Endothelial cell of umbilical vein (primary cell): Measurements from ENCODE around the gene CCDC54. TPM values are rescaled to one million over a fixed set of nuclear protein-coding genes. Genes with fewer than 3 reads are reported as not detected.

Experiments used
- BruUV-seq: library from RNA; stranded (reverse); fragments of 400-500 nt; replicated peaks from 2 replicates; lab custom pipeline; 2021; lab: Mats Ljungman, UMichigan
- CTCF ChIA-PET: fragments of 300-600, 350-600 bp; sonication (Branson Sonifier 250); formaldehyde crosslinking; loops from one replicate; lab custom pipeline; 2021; ENCODE audit warnings: antibody characterized with exemption, inconsistent platforms; lab: Charles Lee
- POLR2A ChIA-PET: fragments of 300-600, 350-600 bp; sonication (Branson Sonifier 250); formaldehyde crosslinking; loops from one replicate; lab custom pipeline; 2021; ENCODE audit warnings: antibody characterized with exemption, inconsistent platforms; lab: Charles Lee
- DNase-seq: peaks from one replicate; pipeline ENCODE4 v3.0.0-alpha.2; 2011; ENCODE audit warnings: low read depth, low spot score
- FAIRE-seq: peaks from 2 replicates; lab custom pipeline; 2011; peaks lifted over from hg19 to GRCh38; lab: Jason Lieb, UNC
- H2AFZ ChIP-seq: 2 replicates; pipeline ENCODE4 v1.6.0; 2012; ENCODE audit warnings: low read depth, low read length, control low read depth, inconsistent platforms
- H3K27ac ChIP-seq: 2 replicates; pipeline ENCODE4 v1.5.1; 2011; ENCODE audit warnings: low read depth, mild to moderate bottlenecking, control low read depth, low read length, moderate library complexity; ENCODE audit not compliant: insufficient read depth
- H3K27me3 ChIP-seq, 2 experiments: 2 replicates each; pipeline versions ENCODE4 v1.6.0 to v1.6.1; 2011; ENCODE audit warnings: low read length in 2 of 2, mixed read lengths in 1 of 2; ENCODE audit not compliant: control insufficient read depth in 2 of 2, insufficient read depth in 2 of 2
- H3K36me3 ChIP-seq, 2 experiments: 2 replicates in 1 of 2; 3 replicates in 1 of 2; pipeline ENCODE4 v1.5.1; 2011; ENCODE audit warnings: low read length in 2 of 2, mild to moderate bottlenecking in 1 of 2, moderate library complexity in 1 of 2; ENCODE audit not compliant: control insufficient read depth in 2 of 2, insufficient read depth in 2 of 2; ENCODE audit errors: extremely low read depth in 1 of 2
- H3K4me1 ChIP-seq: 3 replicates; pipeline ENCODE4 v1.5.1; 2011; ENCODE audit warnings: mild to moderate bottlenecking, low read length; ENCODE audit not compliant: control insufficient read depth, insufficient read depth; ENCODE audit errors: extremely low read depth
- H3K4me2 ChIP-seq: 2 replicates; pipeline ENCODE4 v1.6.1; 2011; ENCODE audit warnings: low read length, control low read depth, mixed read lengths; ENCODE audit not compliant: insufficient read depth
- H3K4me3 ChIP-seq, 3 experiments: fragments of 200-600 bp in 1 of 3; sonication (generic), shearing (Covaris generic) in 1 of 3; replicated peaks in 1 of 3; 2 replicates each; pipeline ENCODE4 v1.5.1; 2011 to 2016; ENCODE audit warnings: control low read depth in 3 of 3, low read length in 3 of 3, mild to moderate bottlenecking in 2 of 3, inconsistent platforms in 1 of 3, low read depth in 1 of 3, moderate library complexity in 1 of 3; ENCODE audit not compliant: insufficient read depth in 1 of 3
- H3K79me2 ChIP-seq: 2 replicates; pipeline ENCODE4 v1.6.0; 2012; ENCODE audit warnings: low read length, inconsistent platforms; ENCODE audit not compliant: control insufficient read depth, insufficient read depth
- H3K9ac ChIP-seq: replicated peaks from 2 replicates; pipeline ENCODE3; 2011; ENCODE audit warnings: low read length, control low read depth; ENCODE audit not compliant: insufficient read depth; ENCODE audit errors: extremely low read depth
- H3K9me1 ChIP-seq: replicated peaks from 3 replicates; pipeline ENCODE4 v1.6.0; 2011; ENCODE audit warnings: mild to moderate bottlenecking, low read length; ENCODE audit not compliant: control insufficient read depth, insufficient read depth; ENCODE audit errors: extremely low read depth
- H3K9me3 ChIP-seq: replicated peaks from 2 replicates; pipeline ENCODE4 v1.5.1; 2012; ENCODE audit warnings: low read length, inconsistent platforms; ENCODE audit not compliant: control insufficient read depth, insufficient read depth
- H4K20me1 ChIP-seq: replicated peaks from 2 replicates; pipeline ENCODE3; 2011; ENCODE audit warnings: mild to moderate bottlenecking, low read length; ENCODE audit not compliant: control insufficient read depth, insufficient read depth; ENCODE audit errors: extremely low read depth
- EZH2 ChIP-seq: IDR thresholded peaks from 2 replicates; pipeline ENCODE4 v1.6.1; 2012; ENCODE audit warnings: borderline replicate concordance, low read depth, mild to moderate bottlenecking, moderate library complexity, low read length, inconsistent platforms; ENCODE audit not compliant: severe bottlenecking
- FOS ChIP-seq: IDR thresholded peaks from 2 replicates; pipeline ENCODE4 v1.6.1; 2011; ENCODE audit warnings: mild to moderate bottlenecking, low read length, moderate library complexity, borderline replicate concordance; ENCODE audit not compliant: insufficient read depth
- GATA2 ChIP-seq: IDR thresholded peaks from 2 replicates; pipeline ENCODE4 v1.7.0; 2011; ENCODE audit warnings: low read depth, mild to moderate bottlenecking, moderate library complexity, mixed read lengths, low read length; ENCODE audit not compliant: insufficient read length, insufficient read depth
- JUN ChIP-seq: IDR thresholded peaks from 2 replicates; pipeline ENCODE4 v1.6.1; 2011; ENCODE audit warnings: borderline replicate concordance, low read depth; ENCODE audit not compliant: insufficient read length, insufficient read depth
- MYC ChIP-seq: IDR thresholded peaks from one replicate; pipeline ENCODE4 v1.6.1; 2011; ENCODE audit warnings: mild to moderate bottlenecking, low read depth, low read length
- POLR2A ChIP-seq: IDR thresholded peaks from 2 replicates; pipeline ENCODE4 v1.6.1; 2012; ENCODE audit warnings: low read depth, mild to moderate bottlenecking, control low read depth, low read length
- POLR2AphosphoS5 ChIP-seq: IDR thresholded peaks from 2 replicates; pipeline ENCODE4 v1.6.1; 2012; ENCODE audit warnings: low read depth, mild to moderate bottlenecking, control low read depth, low read length, moderate library complexity; ENCODE audit not compliant: insufficient read depth
- dilution Hi-C: fragments of 300-500 bp; cut with MboI; formaldehyde crosslinking; loops from one replicate; pipeline ENCODE4 v1.15.0; 2019; ENCODE audit warnings: low sequenced_read_pairs; ENCODE audit not compliant: extremely low pct_ligation_motif_present
- intact Hi-C: fragments of 100-400 bp; cut with micrococcal nuclease; formaldehyde crosslinking; loops from one replicate; pipeline ENCODE4 v1.10.0; 2022
- polyA plus RNA-seq, 4 experiments: library from polyadenylated mRNA; depleted of rRNA in 3 of 4; stranded (reverse) in 3 of 4; unstranded in 1 of 4; fragments of >200 nt; gene quantifications; 2 replicates each; pipeline versions ENCODE4 v1.2.1 to v1.2.3, GENCODE V29; 2011 to 2012; ENCODE audit warnings: missing spikeins in 1 of 4
- total RNA-seq: library from RNA; stranded (reverse); gene quantifications from 2 replicates; pipeline ENCODE4 v1.2.3, GENCODE V29; 2021
- TF ChIP-seq, protein P1 (sequence below): IDR thresholded peaks from 2 replicates; pipeline ENCODE4 v1.6.1; 2011; ENCODE audit not compliant: insufficient read depth, insufficient read length
- TF ChIP-seq, protein P2 (sequence below), 2 donors: IDR thresholded peaks; 1 replicate in 1 of 2; 2 replicates in 1 of 2; pipeline ENCODE4 v1.5.1; 2011; ENCODE audit warnings: low read length in 2 of 2, mild to moderate bottlenecking in 2 of 2, moderate library complexity in 2 of 2, control low read depth in 1 of 2, inconsistent platforms in 1 of 2, low read depth in 1 of 2; ENCODE audit not compliant: insufficient read depth in 1 of 2; ENCODE audit errors: extremely low read depth in 1 of 2

CCDC54 gene
- total and polyA plus RNA-seq, 2 donors (not counting 3 experiments of a cell fraction or from before 2014, with no cell fraction given) = not detected

DNA sequence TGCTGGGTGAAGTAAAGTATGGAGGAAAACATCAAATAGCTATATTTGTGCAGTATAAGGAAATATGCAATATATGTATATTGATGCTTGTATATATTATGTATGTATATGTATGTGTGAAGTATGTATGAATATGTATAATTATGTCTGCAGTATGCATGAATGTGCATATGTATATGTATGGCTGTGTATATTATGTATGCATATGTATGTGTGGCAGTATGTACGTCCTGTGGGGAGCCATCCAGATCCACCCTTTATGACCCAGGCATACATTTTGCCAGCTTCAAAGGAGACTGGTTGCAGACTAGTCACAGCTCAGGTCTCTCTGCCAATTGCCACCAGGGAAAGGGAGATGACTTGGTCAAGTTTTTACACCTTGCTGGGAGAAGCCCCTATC, 24.1 kb downstream of the CCDC54 start:
- peaks cover 0 to 5% of the 10 kb centered on the region in 2 experiments for H3K27me3 ChIP-seq
- no peak overlapping the region for H3K27ac ChIP-seq
- no peak overlapping the region for H3K9ac ChIP-seq
- ChIA-PET CTCF (interaction anchor here (0.8 to 5.7 kb wide), 3 partner anchors 14 to 25 kb away, joined by 3 to 29 read pairs (median 4); no protein-coding TSS in a partner anchor), POLR2A (no interaction called here)
- no peak overlapping the region for H3K4me3 ChIP-seq
- no peak overlapping the region for H2AFZ ChIP-seq
- no peaks in the 10 kb centered on the region for H3K4me1 ChIP-seq
- no peak overlapping the region for H3K4me2 ChIP-seq
- dilution Hi-C loops = no loop called here
- DNase-seq (no peak), FAIRE-seq (no peak)
- no peaks in the 10 kb centered on the region for H3K79me2 ChIP-seq
- H4K20me1 ChIP-seq = no peaks in the 10 kb centered on the region
- H3K9me3 ChIP-seq = no peaks in the 10 kb centered on the region
- H3K9me1 ChIP-seq = no peaks in the 10 kb centered on the region
- TF ChIP-seq FOS (no peak), POLR2AphosphoS5 (no peak), EZH2 (no peak), MYC (no peak), JUN (no peak), GATA2 (no peak), POLR2A (no peak)
- TF ChIP-seq, protein P1, sequence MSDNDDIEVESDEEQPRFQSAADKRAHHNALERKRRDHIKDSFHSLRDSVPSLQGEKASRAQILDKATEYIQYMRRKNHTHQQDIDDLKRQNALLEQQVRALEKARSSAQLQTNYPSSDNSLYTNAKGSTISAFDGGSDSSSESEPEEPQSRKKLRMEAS = no peak
- TF ChIP-seq, protein P2, sequence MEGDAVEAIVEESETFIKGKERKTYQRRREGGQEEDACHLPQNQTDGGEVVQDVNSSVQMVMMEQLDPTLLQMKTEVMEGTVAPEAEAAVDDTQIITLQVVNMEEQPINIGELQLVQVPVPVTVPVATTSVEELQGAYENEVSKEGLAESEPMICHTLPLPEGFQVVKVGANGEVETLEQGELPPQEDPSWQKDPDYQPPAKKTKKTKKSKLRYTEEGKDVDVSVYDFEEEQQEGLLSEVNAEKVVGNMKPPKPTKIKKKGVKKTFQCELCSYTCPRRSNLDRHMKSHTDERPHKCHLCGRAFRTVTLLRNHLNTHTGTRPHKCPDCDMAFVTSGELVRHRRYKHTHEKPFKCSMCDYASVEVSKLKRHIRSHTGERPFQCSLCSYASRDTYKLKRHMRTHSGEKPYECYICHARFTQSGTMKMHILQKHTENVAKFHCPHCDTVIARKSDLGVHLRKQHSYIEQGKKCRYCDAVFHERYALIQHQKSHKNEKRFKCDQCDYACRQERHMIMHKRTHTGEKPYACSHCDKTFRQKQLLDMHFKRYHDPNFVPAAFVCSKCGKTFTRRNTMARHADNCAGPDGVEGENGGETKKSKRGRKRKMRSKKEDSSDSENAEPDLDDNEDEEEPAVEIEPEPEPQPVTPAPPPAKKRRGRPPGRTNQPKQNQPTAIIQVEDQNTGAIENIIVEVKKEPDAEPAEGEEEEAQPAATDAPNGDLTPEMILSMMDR (IDR thresholded peaks at IDR 0.05; ENCODE audit: extremely low read depth in 1 of 2, insufficient read depth in 1 of 2, low read depth in 1 of 2, low read length in 2 of 2) = no peak
- no peaks in the 10 kb centered on the region for H3K36me3 ChIP-seq
- BruUV-seq = no TSS peak
- intact Hi-C loops = no loop called here
